ENCODE results near the gene MYLK3.
A peak's percentile ranks its signal among the peaks of the same experiment; 100 is the strongest.

The MYLK3 gene

DNA sequence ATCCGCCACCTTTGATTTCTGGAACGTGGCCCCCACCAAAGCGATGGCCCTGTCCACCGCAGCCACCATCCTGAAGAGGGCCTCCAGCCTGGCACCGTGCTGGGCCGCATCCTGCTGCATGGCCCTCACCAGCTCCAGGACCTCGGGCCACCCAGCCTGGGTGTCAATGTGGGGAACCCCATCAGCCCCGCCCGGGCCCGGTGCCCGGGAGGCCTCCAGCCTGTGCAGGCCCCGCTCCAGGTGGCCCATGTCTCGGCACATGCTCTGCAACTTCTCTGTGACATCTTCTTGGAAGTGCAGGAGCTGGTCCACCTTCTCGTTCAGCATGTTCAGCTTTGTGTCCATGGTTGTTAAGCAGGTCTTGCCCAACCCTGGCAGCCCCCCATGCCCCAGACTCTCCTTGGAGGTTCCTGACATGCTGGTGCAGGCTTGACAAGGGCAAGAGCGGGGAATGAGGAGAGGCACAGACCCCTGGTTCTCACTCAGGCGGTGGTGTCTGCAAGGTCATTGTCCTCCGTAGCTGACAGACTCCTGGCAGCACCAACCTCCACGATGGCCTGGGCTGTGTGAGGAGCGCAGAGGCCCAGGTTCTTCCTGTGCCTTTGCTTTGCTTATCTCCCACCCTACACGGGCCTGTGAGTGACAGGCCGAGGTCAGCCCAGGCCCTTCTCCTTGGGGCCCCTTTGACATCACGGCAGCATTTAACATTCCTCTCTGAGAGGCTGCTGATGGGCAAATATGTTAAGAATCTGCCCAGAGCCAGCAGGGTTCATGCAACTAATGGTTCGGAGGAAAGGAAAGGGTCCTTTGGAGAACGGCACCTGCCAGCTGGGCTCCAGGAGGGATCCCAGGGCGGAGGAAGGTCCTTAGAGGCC is at the start of gene MYLK3:
Gene MYLK3 (minus strand): TSS at position 568 of the 875 bp plus-strand sequence. CDS start 151 bp downstream, at position 417.
- no peak for TF ChIP-seq CTCF (IDR thresholded peaks at IDR 0.05; ENCODE audit: low read depth, low read length, missing control alignments)
- H3K4me3 ChIP-seq (replicated peaks; ENCODE audit: low read depth, low read length) = no peak within 1 kb of the TSS
- DNase-seq (ENCODE audit: extremely low read depth, low read depth) = no peak

- no peak for TF ChIP-seq CTCF (IDR thresholded peaks at IDR 0.05; ENCODE audit: low read depth, low read length, missing control alignments)
- DNase-seq (ENCODE audit: extremely low read depth, low read depth) = no peak
- no peak overlapping the region for H3K4me3 ChIP-seq (replicated peaks; ENCODE audit: low read depth, low read length)
Measured at GRCh38 chr16:46797501-46797900, 49.4 kb upstream of the MYLK3 start.

DNA sequence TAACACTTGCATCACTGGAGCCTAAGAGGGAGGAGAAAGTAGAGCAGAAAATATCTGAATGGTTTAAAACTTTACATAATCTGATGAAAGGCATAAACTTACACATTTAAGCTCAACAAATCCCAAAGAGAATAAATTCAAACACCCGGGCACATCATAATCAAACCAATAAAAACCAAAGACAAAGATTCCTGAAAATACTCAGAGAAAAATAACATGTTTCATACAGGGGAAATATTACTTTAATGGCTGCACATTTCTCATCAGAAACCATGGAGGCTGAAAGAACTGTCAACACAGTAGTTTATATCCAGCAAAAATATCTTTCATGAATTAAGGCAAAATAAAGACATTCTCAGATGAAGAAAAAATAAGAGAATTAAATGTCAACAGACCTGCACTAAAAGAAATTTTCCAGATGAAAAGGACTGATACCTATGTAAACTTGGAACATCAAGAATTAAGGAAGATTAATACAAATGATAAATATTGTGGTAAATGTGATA is 48.7 kb upstream of the MYLK3 start:
- no peak for TF ChIP-seq CTCF (IDR thresholded peaks at IDR 0.05; ENCODE audit: low read depth, low read length, missing control alignments)
- no peak overlapping the region for H3K4me3 ChIP-seq (replicated peaks; ENCODE audit: low read depth, low read length)
- DNase-seq (ENCODE audit: extremely low read depth, low read depth) = no peak

GRCh38 chr16:46793841-46794240 is 45.7 kb upstream of the MYLK3 start:
- no peak for DNase-seq (ENCODE audit: extremely low read depth, low read depth)
- no peak for TF ChIP-seq CTCF (IDR thresholded peaks at IDR 0.05; ENCODE audit: low read depth, low read length, missing control alignments)
- no peak overlapping the region for H3K4me3 ChIP-seq (replicated peaks; ENCODE audit: low read depth, low read length)

- H3K4me3 ChIP-seq (replicated peaks; ENCODE audit: low read depth, low read length) = peak overlapping the region; percentile 59
- no peak for TF ChIP-seq CTCF (IDR thresholded peaks at IDR 0.05; ENCODE audit: low read depth, low read length, missing control alignments)
- DNase-seq (ENCODE audit: extremely low read depth, low read depth) = no peak
Measured at GRCh38 chr16:46790599-46791270, 42.6 kb upstream of the MYLK3 start.

GRCh38 chr16:46789499-46790414 is 41.6 kb upstream of the MYLK3 start:
- TF ChIP-seq CTCF (IDR thresholded peaks at IDR 0.05; ENCODE audit: low read depth, low read length, missing control alignments) = no peak
- H3K4me3 ChIP-seq (replicated peaks; ENCODE audit: low read depth, low read length) = peak overlapping the region; percentile 59
- DNase-seq (ENCODE audit: extremely low read depth, low read depth) = no peak

Data from HFF-Myc (cell line).